Activated CD8-positive, alpha-beta memory T cell treated with anti-CD3 and anti-CD28 coated beads, Interleukin-2, amount 50 U/mL, for 4 hours (primary cell): ENCODE data around the gene UTP3.
"Not testable (repeated sequence)": the region's sequence is repeated elsewhere in the genome, so short reads cannot be mapped to it uniquely, and the experiment has no call there.

ENCODE experiments used
- DNase-seq: peaks from one replicate; pipeline ENCODE4 v3.0.0-alpha.2; 2020

UTP3 gene, protein sequence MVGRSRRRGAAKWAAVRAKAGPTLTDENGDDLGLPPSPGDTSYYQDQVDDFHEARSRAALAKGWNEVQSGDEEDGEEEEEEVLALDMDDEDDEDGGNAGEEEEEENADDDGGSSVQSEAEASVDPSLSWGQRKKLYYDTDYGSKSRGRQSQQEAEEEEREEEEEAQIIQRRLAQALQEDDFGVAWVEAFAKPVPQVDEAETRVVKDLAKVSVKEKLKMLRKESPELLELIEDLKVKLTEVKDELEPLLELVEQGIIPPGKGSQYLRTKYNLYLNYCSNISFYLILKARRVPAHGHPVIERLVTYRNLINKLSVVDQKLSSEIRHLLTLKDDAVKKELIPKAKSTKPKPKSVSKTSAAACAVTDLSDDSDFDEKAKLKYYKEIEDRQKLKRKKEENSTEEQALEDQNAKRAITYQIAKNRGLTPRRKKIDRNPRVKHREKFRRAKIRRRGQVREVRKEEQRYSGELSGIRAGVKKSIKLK

GRCh38 chr4:70687821-70688794 is at the start of gene UTP3:
Gene UTP3 (plus strand): TSS chr4:70688532. CDS start chr4:70688678, 146 bp downstream.
- peak; percentile 94 for DNase-seq

DNA sequence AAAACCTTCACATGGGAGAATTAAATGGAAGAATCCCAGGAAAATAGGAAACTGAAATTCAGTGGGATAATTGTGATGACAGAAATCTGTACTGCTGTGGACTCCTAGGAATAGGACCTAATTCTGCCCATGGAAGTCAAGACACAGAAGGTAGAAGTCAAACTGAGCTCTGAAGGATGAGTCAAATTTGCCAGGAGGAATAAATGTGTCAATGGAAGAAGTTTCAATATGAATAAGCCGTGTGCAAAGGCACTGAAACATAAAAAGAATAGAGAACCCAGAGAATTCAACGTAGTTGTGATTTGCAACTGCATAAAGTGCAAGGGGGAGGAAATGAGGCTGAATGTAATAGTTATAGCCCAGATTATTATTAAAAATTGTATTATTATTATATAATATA is 48.1 kb upstream of the UTP3 start:
- no peak for DNase-seq

GRCh38 chr4:70650741-70651140 is 37.6 kb upstream of the UTP3 start:
- DNase-seq, result not testable (repeated sequence)

GRCh38 chr4:70651864-70652506 is 36.3 kb upstream of the UTP3 start:
- DNase-seq, result no peak

DNA sequence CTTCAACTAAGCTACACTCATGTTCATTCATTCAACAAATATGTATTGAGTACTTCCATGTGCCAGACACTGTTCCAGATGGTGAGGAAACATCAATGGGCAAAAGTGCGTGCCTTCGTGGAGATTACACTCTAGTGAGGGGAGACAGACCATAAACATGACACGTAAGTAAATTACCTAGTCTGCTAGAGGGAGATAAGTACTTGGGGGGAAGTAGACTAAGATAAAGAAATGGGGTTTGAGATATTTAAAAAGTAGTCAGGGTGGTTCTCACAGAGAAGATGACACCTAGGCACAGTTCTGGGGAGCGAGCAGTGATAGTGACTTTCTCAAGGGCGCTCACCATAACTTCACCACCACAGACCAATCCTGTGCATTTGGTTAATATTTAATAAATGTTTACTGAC is 33.7 kb upstream of the UTP3 start:
- no peak for DNase-seq

GRCh38 chr4:70657326-70657725 is 31.0 kb upstream of the UTP3 start:
- DNase-seq, result no peak

DNA sequence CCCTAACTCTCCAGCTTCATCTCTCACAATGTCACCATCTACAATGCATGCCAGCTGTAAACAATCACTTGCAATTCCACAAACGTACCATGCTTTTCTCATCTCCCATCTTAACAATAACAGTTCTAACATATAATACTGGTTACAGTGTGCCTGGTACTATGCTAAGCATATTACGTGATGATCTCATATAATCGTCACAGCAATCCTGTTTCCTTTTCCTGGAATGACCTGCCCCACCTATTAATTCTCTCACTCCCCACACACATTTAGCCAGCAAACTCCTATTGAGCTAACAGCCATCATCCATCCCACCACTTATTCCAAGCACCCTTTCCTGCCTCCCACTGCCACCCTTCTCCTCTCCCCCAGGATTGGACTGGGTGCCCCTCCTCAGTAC is 29.9 kb upstream of the UTP3 start:
- no peak for DNase-seq

DNA sequence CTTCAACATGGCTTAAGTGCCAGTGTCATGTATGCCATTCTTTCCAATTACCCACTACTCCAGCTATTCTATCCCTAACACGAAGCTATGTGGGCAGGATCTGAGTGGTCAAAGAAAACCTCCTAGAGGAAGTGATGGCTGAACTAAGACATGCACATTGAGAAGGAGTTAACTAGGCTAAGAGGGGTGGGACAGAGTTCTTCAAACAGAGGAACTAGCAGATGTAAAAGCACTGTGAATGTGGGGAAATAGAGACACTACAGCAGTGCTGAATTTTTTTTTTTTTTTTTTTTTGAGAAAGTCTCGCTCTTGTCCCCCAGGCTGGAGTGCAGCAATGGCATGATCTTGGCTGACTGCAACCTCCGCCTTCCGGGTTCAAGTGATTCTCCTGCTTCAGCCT is 28.2 kb upstream of the UTP3 start:
- no peak for DNase-seq

GRCh38 chr4:70661309-70661922 is 26.9 kb upstream of the UTP3 start:
- DNase-seq, result not testable (repeated sequence)

DNA sequence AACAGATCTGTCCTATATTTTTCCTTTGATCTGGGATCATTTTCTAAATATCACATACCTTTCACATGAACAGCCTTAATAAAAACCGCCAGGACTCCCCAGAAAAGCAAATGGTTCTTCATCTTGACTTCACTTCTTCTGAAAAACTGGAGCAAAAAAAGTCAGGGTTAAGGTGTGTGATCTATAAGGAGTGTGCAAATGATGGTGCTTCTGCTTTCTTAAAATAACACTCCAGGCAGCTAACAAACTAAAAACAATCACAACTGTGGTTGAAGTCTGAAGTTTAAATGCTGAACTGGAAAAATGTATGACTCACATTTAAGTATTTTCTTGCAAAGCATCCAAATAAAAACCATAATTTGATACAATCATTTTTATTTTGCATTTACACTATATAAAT is 22.0 kb upstream of the UTP3 start, which contains the start of gene JCHAIN:
JCHAIN (minus strand) TSS at position 140 of the 400 bp plus-strand sequence; CDS start at position 122, 18 bp downstream.
- no peak for DNase-seq

GRCh38 chr4:70667740-70668535 is 20.4 kb upstream of the UTP3 start:
- no peak for DNase-seq

- no peak for DNase-seq
Measured at GRCh38 chr4:70670332-70671014, 17.9 kb upstream of the UTP3 start.

DNA sequence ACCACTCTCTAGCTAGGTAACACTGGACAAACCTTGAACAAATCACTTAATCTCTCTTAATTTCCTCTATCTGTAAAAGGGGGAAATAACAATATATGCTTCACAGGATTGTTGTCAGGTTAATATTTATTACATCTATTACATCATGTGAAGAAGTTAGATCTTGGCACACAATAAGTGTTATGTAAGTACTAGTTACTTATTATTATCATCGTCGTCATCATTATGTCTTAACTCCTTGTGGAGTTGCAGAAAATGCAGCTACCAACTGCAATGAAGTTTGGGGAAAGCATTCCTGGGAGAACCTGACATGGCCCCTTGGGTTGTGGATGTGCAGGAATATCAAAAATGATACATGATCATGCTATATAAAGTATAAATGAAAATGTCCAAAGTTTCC is 17.2 kb upstream of the UTP3 start:
- DNase-seq, result no peak

DNA sequence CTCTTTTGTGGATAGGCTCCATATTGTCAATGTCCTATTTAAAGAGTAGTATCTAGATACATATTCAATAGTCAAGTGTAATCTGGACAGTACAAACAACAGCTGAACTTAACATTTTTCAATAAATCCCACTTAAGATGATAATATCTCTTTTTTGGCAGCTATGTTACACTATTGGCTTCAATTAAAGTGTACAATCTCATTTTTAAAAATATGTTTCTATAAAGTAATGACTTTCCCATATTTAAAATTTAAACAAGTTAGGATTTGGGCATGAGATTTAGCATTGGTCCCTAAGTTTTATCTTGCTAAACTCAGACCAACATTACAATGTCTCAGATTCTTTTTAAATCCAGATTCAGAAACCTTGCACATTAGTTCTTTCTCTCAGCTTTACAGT is 14.1 kb upstream of the UTP3 start:
- DNase-seq, result no peak

DNA sequence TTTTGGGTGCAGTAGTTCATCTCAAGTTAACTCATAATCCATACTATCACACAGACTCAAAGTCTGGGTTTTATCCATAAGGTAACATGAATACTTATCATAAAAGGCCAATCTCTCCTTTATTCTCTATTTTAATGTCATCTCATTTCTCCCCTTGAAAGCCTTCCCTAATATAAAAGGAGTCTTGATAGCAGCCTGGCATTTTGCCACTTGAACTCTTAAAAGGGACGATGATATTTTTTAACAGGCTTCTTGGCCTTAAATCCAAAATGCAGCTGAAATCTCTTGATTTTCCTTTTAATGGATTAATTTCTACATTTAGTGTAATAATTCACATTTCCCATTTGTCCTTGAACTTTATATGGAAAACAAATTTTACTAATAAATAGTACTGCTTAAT is 13.6 kb upstream of the UTP3 start:
- DNase-seq, result no peak

DNA sequence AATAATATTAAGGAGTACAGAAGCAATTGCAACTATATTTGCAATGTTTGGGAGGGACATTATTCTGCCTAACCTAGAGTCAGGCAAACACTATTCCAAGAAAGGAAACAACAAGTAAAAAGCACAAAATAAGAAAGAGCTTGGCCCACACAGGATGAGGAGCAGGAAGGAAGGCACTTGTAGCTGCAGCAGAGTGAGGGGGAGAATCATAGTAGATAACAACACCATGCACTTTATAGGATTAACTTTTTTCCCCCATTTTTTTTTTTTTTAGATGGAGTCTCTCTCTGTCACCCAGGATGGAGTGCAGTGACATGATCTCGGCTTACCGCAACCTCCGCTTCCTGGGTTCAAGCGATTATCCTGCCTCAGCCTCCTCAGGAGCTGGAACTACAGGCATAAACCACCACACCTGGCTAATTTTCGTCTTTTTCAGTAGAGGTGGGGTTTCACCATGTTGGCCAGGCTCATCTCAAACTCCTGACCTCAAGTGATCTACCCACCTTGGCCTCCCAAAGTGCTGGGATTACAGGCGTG is 11.7 kb upstream of the UTP3 start:
- no peak for DNase-seq

- no peak for DNase-seq
Measured at GRCh38 chr4:70678383-70678999, 9.8 kb upstream of the UTP3 start.

- DNase-seq, result no peak
Measured at GRCh38 chr4:70680934-70681333, 7.4 kb upstream of the UTP3 start.

- DNase-seq, result no peak
Measured at GRCh38 chr4:70681704-70682103, 6.6 kb upstream of the UTP3 start.

GRCh38 chr4:70682142-70682541 is 6.2 kb upstream of the UTP3 start:
- DNase-seq, result not testable (repeated sequence)
